Measurements from ENCODE around the gene SYMPK.
A peak's percentile ranks its signal among the peaks of the same experiment; 100 is the strongest.

SYMPK gene

GRCh38 chr19:45779231-45780145 lies 83.5 kb downstream of the SYMPK start:
- peak; percentile 68 for DNase-seq

- DNase-seq: no peak
Observed at GRCh38 chr19:45778010-45778661, 84.8 kb downstream of the SYMPK start.

- no peak for DNase-seq
Observed at GRCh38 chr19:45777395-45777961, 85.5 kb downstream of the SYMPK start.

- no peak for DNase-seq
Observed at GRCh38 chr19:45774765-45775164, 88.2 kb downstream of the SYMPK start.

- no peak for DNase-seq
Observed at GRCh38 chr19:45773384-45773783, 89.6 kb downstream of the SYMPK start.

- DNase-seq: no peak
Observed at GRCh38 chr19:45772912-45773311, 90.0 kb downstream of the SYMPK start.

- no peak for DNase-seq
Observed at GRCh38 chr19:45772130-45772840, 90.7 kb downstream of the SYMPK start.

- DNase-seq: no peak
Observed at GRCh38 chr19:45771311-45771933, 91.5 kb downstream of the SYMPK start.

GRCh38 chr19:45770192-45771101 lies 92.5 kb downstream of the SYMPK start:
- peak; percentile 89 for DNase-seq

GRCh38 chr19:45769821-45770191 lies 93.1 kb downstream of the SYMPK start:
- DNase-seq: no peak

GRCh38 chr19:45768984-45769782 lies 93.8 kb downstream of the SYMPK start, which contains the start of gene SIX5:
TSS of gene SIX5 (minus strand) at chr19:45769252. CDS start at chr19:45768844, 408 bp downstream.
- DNase-seq: peak; percentile 93

GRCh38 chr19:45768655-45768983 lies 94.3 kb downstream of the SYMPK start:
- DNase-seq: peak; percentile 34

- DNase-seq: no peak
Observed at GRCh38 chr19:45767881-45768654, 94.9 kb downstream of the SYMPK start.

- DNase-seq: no peak
Observed at GRCh38 chr19:45767410-45767880, 95.5 kb downstream of the SYMPK start.

- DNase-seq: no peak
Observed at GRCh38 chr19:45766869-45767346, 96.0 kb downstream of the SYMPK start.

- DNase-seq: no peak
Observed at GRCh38 chr19:45766296-45766868, 96.6 kb downstream of the SYMPK start.

GRCh38 chr19:45765702-45766295 lies 97.1 kb downstream of the SYMPK start:
- no peak for DNase-seq
